Smooth muscle cell (in vitro differentiated cells): ENCODE data around the gene SFT2D2. TPM values are rescaled to one million over a fixed set of nuclear protein-coding genes. Genes with fewer than 3 reads are reported as not detected.
"Not testable (repeated sequence)": the region's sequence is repeated elsewhere in the genome, so short reads cannot be mapped to it uniquely, and the experiment has no call there.

Source experiments
- DNase-seq: peaks from one replicate; lab custom pipeline; 2025; ENCODE audit not compliant: unreplicated experiment; lab: John Stamatoyannopoulos, UW
- H2AFZ ChIP-seq: fragments of 200-600 bp; sonication (generic); 2 replicates; pipeline ENCODE4 v1.6.0; 2016; ENCODE audit warnings: antibody characterized with exemption, low read depth, mild to moderate bottlenecking
- H3F3A ChIP-seq: fragments of 200-600 bp; sonication (generic); 2 replicates; pipeline ENCODE4 v1.6.0; 2017; ENCODE audit warnings: antibody characterized with exemption, low read depth
- H3K27ac ChIP-seq: fragments of 200-600 bp; sonication (generic); 2 replicates; pipeline ENCODE4 v1.5.1; 2016; ENCODE audit warnings: low read depth, mild to moderate bottlenecking
- H3K27me3 ChIP-seq: fragments of 200-600 bp; sonication (generic); 2 replicates; pipeline ENCODE4 v1.6.1; 2016; ENCODE audit warnings: low read depth, mild to moderate bottlenecking
- H3K36me3 ChIP-seq: fragments of 200-600 bp; sonication (generic); 2 replicates; pipeline ENCODE4 v1.5.1; 2016; ENCODE audit warnings: low read depth
- H3K4me1 ChIP-seq: fragments of 200-600 bp; sonication (generic); 2 replicates; pipeline ENCODE4 v1.5.1; 2016; ENCODE audit warnings: low read depth
- H3K4me2 ChIP-seq: fragments of 200-600 bp; sonication (generic); 2 replicates; pipeline ENCODE4 v1.6.0; 2016; ENCODE audit warnings: mild to moderate bottlenecking
- H3K4me3 ChIP-seq: fragments of 200-600 bp; sonication (generic); 2 replicates; pipeline ENCODE4 v1.5.1; 2016; ENCODE audit warnings: mild to moderate bottlenecking
- H3K79me2 ChIP-seq: fragments of 200-600 bp; sonication (generic); 2 replicates; pipeline ENCODE4 v1.6.0; 2016; ENCODE audit warnings: low read depth, mild to moderate bottlenecking
- H3K9ac ChIP-seq: fragments of 200-600 bp; sonication (generic); 2 replicates; pipeline ENCODE4 v1.6.0; 2016; ENCODE audit warnings: low read depth
- H3K9me3 ChIP-seq: fragments of 200-600 bp; sonication (generic); replicated peaks from 2 replicates; pipeline ENCODE4 v1.5.1; 2016; ENCODE audit warnings: low read depth
- H4K20me1 ChIP-seq: fragments of 200-600 bp; sonication (generic); 2 replicates; pipeline ENCODE4 v1.6.0; 2016; ENCODE audit warnings: low read depth
- CTCF ChIP-seq: fragments of 200-600 bp; sonication (generic); IDR thresholded peaks from 2 replicates; pipeline ENCODE4 v1.5.1; 2017; ENCODE audit warnings: borderline replicate concordance, mild to moderate bottlenecking, antibody characterized with exemption; ENCODE audit not compliant: insufficient read depth, poor library complexity, severe bottlenecking
- WGBS: methylation state at CpG from one replicate; pipeline ENCODE4 v1.1.7; 2016; ENCODE audit warnings: low lambda C conversion rate; 5-methylcytosine and 5-hydroxymethylcytosine counted together
- polyA plus RNA-seq: library from polyadenylated mRNA; unstranded; fragments of >200 nt; fragmentation: Nextera tagmentation; extraction: Ambion mirVana; gene quantifications from 2 replicates; pipeline ENCODE4 v1.2.1, GENCODE V29; 2016
- total RNA-seq: library from RNA; depleted of rRNA; stranded (reverse); fragments of >200 nt; gene quantifications from 2 replicates; pipeline ENCODE4 v1.2.3, GENCODE V29; 2014

Gene SFT2D2
- total and polyA plus RNA-seq, 2 experiments from 2014 or later = 12.7 to 25.7 TPM

GRCh38 chr1:168202941-168203654 lies 22.7 kb upstream of the SFT2D2 start:
- WGBS = 83% methylated on average over 1 of the region's 1 CpG
- no peaks in the 10 kb centered on the region for H3K4me1 ChIP-seq
- no peak overlapping the region for H3K4me3 ChIP-seq
- TF ChIP-seq CTCF = no peak
- H3K27ac ChIP-seq = peak overlapping the region; percentile 43
- peaks cover 6% of the 10 kb centered on the region for H3F3A ChIP-seq
- H3K4me2 ChIP-seq = no peak overlapping the region
- no peak for DNase-seq
- H4K20me1 ChIP-seq = no peaks in the 10 kb centered on the region
- H2AFZ ChIP-seq = no peak overlapping the region
- H3K9ac ChIP-seq = no peak overlapping the region
- H3K36me3 ChIP-seq = peaks cover 20% of the 10 kb centered on the region
- H3K27me3 ChIP-seq = no peaks in the 10 kb centered on the region
- H3K79me2 ChIP-seq = no peaks in the 10 kb centered on the region
- no peaks in the 10 kb centered on the region for H3K9me3 ChIP-seq

GRCh38 chr1:168206111-168206510 lies 19.7 kb upstream of the SFT2D2 start:
- Histone ChIP-seq H3F3A (peaks cover 6% of the 10 kb centered on the region), H3K4me3 (no peak overlapping the region), H3K79me2 (no peaks in the 10 kb centered on the region), H4K20me1 (no peaks in the 10 kb centered on the region), H3K9me3 (no peaks in the 10 kb centered on the region), H3K27ac (no peak overlapping the region), H3K9ac (no peak overlapping the region), H3K4me2 (no peak overlapping the region), H3K27me3 (no peaks in the 10 kb centered on the region), H2AFZ (no peak overlapping the region), H3K36me3 (peaks cover 2% of the 10 kb centered on the region), H3K4me1 (no peaks in the 10 kb centered on the region)
- no peak for DNase-seq
- no peak for TF ChIP-seq CTCF

GRCh38 chr1:168207673-168208072 lies 18.1 kb upstream of the SFT2D2 start:
- not testable (repeated sequence) for H3K79me2 ChIP-seq, H3K27me3 ChIP-seq, H3K9me3 ChIP-seq, H3K4me2 ChIP-seq, DNase-seq, H3K9ac ChIP-seq, H3K36me3 ChIP-seq, H2AFZ ChIP-seq, H3K4me1 ChIP-seq, H4K20me1 ChIP-seq, H3F3A ChIP-seq, H3K27ac ChIP-seq, H3K4me3 ChIP-seq
- 94% methylated on average over 33 of the region's 34 CpGs for WGBS

- no peak for DNase-seq
- Histone ChIP-seq H3K36me3 (no peaks in the 10 kb centered on the region), H4K20me1 (no peaks in the 10 kb centered on the region), H3K9me3 (no peaks in the 10 kb centered on the region), H3K4me3 (no peak overlapping the region), H3K4me2 (no peak overlapping the region), H3K27ac (no peak overlapping the region), H3K4me1 (no peaks in the 10 kb centered on the region), H2AFZ (no peak overlapping the region), H3K79me2 (no peaks in the 10 kb centered on the region), H3K27me3 (no peaks in the 10 kb centered on the region), H3F3A (no peaks in the 10 kb centered on the region), H3K9ac (no peak overlapping the region)
- no peak for TF ChIP-seq CTCF
- 75% methylated on average over 3 of the region's 3 CpGs for WGBS
Observed at GRCh38 chr1:168210312-168210711, 15.5 kb upstream of the SFT2D2 start.
